Right lung (tissue), 10 donors: ENCODE data around the gene TBC1D9. TPM values are rescaled to one million over a fixed set of nuclear protein-coding genes. Genes with fewer than 3 reads are reported as not detected.
A peak's percentile ranks its signal among the peaks of the same experiment; 100 is the strongest.
"Not testable (repeated sequence)": the region's sequence is repeated elsewhere in the genome, so short reads cannot be mapped to it uniquely, and the experiment has no call there.

ENCODE experiments used
- DNase-seq, 2 donors: peaks; one replicate each; pipeline ENCODE4 v3.0.0-alpha.2; 2013
- long read RNA-seq, 8 donors: transcript quantifications; one replicate each; lab custom pipeline, GENCODE V29; 2026
- polyA plus RNA-seq, 5 donors: library from polyadenylated mRNA; unstranded; fragments of 120-200 nt; gene quantifications; one replicate each; pipeline versions ENCODE4 v1.2.1 to v1.2.3, GENCODE V29; 2013; ENCODE audit warnings: inconsistent platforms in 1 of 5, low replicate concordance in 1 of 5; ENCODE audit not compliant: insufficient read length in 5 of 5, insufficient read depth in 1 of 5

TBC1D9 gene
- polyA plus RNA-seq: 10 to 100 TPM; 22.4 to 33.8 (median 33.2) TPM
- long read RNA-seq, donor 1, full-length matches to known transcripts: 6 of 6 reads
- long read RNA-seq, donor 1, partial matches to known transcripts: 0 of 6 reads
- long read RNA-seq, donor 1, other reads (novel, unspliced or antisense): 0 of 6 reads
- long read RNA-seq, donor 2, full-length matches to known transcripts: 3 of 3 reads
- long read RNA-seq, donor 2, partial matches to known transcripts: 0 of 3 reads
- long read RNA-seq, donor 2, other reads (novel, unspliced or antisense): 0 of 3 reads
- long read RNA-seq, donor 3, full-length matches to known transcripts: 1 of 1 reads
- long read RNA-seq, donor 3, partial matches to known transcripts: 0 of 1 reads
- long read RNA-seq, donor 3, other reads (novel, unspliced or antisense): 0 of 1 reads
- long read RNA-seq, donor 4, full-length matches to known transcripts: 2 of 2 reads
- long read RNA-seq, donor 4, partial matches to known transcripts: 0 of 2 reads
- long read RNA-seq, donor 4, other reads (novel, unspliced or antisense): 0 of 2 reads
- long read RNA-seq, donor 5, partial matches to known transcripts: 0 of 1 reads
- long read RNA-seq, donor 5, other reads (novel, unspliced or antisense): 0 of 1 reads
- long read RNA-seq, donor 6, full-length matches to known transcripts: 2 of 2 reads
- long read RNA-seq, donor 6, partial matches to known transcripts: 0 of 2 reads
- long read RNA-seq, donor 6, other reads (novel, unspliced or antisense): 0 of 2 reads
- long read RNA-seq, donor 7: 0 reads
- long read RNA-seq, donor 8: 0 reads

- peak; percentile 89 to 91 for DNase-seq
Observed at GRCh38 chr4:140756319-140757231, at the start of gene TBC1D9. Gene TBC1D9 (minus strand): TSS chr4:140756385. CDS start chr4:140756045, 340 bp downstream.

DNA sequence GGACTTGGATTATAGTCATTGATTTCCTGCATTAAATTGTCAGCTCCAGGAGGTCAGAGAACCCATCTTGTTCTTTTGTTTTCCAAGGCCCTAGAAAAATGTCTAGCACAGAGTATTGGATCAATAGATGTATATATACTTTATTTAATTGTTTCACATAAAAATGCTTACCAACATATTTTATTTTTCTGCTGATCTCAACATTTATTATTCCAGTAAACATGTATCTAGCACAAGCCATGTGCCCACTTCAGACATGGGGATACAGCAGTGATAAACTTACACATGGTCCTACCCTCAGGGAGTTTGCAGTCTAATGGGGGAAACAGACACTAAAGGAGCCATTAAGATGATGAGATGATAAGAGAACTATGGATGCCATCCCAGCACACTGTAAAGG, 49.1 kb upstream of the TBC1D9 start:
- no peak for DNase-seq

GRCh38 chr4:140802591-140802990, 46.4 kb upstream of the TBC1D9 start:
- no peak for DNase-seq

DNA sequence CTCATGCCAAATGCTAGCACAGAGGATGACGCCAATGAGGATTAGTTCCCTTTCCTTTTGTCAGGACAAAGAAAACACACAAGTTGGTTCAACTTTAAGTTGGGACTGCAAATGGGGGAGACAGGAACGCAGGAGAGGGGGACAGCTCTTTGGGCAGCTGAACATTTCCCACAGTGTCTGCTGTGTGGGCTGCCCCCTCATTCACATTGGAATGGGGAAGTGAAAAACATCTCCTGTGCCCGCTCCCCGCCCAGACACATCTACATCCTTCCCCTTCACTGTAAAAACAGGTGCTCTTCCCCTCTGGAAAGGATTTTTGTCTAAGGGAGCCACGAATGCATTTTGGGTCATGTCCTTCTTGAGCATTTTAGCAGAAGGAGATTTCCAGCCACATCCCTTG, 44.5 kb upstream of the TBC1D9 start:
- DNase-seq: no peak

GRCh38 chr4:140799686-140800225, 43.6 kb upstream of the TBC1D9 start:
- no peak for DNase-seq

DNA sequence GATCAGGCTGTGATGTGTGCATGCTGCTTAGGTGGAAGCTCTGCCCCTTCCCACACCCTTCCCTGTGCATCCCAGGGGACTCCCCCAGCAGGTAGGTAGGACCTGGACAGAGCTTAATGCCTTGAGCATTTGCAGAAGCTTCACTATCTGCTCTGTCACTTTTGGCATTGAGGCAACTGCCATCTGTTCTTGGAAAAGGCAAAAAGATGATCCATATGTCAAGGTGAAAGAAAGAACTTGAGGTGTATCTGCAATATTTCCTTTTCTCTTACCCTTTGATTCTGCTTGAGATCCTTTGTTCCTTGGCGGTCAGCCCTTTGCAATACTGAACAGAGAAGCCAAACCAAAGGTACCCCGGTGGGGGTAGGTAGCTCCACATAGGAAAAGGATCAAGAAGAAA, 37.1 kb upstream of the TBC1D9 start:
- DNase-seq: no peak

- no peak for DNase-seq
Observed at GRCh38 chr4:140790765-140791164, 34.6 kb upstream of the TBC1D9 start.

- no peak for DNase-seq
Observed at GRCh38 chr4:140790171-140790570, 34.0 kb upstream of the TBC1D9 start.

DNA sequence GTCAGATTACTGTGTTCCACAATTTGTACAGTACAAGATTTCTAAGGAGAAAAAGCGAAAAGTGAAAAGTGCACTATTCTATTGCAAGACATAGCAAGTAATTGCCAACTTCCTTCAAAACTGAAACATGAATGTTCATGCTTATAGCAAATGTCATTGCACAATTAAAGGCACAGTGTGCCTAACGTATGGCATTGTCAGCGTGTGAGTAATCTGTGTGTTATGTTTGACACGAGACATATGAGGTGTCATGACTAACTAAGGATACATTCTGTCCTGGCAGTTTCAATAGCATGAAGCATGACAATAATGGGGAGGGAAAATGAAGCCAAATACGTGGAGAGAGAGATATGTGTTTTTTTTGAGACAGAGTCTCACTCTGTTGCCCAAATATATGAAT, 33.6 kb upstream of the TBC1D9 start:
- peak in 1 of 2 donors; percentile 42 for DNase-seq

DNA sequence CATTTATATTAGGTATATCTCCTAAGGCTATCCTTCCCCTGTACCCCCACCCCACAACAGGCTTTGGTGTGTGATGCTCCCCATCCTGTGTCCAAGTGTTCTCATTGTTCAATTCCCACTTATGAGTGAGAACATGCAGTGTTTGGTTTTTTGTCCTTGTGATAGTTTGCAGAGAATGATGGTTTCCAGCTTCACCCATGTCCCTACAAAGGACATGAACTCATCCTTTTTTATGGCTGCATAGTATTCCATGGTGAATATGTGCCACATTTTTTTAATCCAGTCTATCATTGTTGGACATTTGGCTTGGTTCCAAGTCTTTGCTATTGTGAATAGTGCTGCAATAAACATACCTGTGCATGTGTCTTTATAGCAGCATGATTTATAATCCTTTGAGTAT, 26.6 kb upstream of the TBC1D9 start:
- not testable (repeated sequence) for DNase-seq

DNA sequence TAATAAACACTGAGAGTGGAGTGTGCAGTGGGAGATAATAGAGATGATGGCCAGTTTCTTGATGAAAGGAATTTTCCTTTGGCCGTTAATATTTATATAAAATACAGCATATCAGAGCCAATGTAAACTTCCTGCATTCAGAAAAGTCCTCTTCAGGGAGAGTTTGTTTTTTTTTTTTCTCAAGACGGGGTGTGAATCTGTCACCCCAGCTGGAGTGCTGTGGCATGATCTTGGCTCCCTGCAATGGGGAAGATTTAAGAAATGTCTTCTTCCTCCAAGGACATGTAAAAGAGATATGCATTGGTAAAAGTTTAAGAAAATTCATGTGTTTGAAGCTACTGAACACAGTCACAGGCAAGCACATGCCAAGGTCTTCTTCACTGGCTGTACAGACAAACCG, 25.4 kb upstream of the TBC1D9 start:
- peak; percentile 9 to 34 for DNase-seq

DNA sequence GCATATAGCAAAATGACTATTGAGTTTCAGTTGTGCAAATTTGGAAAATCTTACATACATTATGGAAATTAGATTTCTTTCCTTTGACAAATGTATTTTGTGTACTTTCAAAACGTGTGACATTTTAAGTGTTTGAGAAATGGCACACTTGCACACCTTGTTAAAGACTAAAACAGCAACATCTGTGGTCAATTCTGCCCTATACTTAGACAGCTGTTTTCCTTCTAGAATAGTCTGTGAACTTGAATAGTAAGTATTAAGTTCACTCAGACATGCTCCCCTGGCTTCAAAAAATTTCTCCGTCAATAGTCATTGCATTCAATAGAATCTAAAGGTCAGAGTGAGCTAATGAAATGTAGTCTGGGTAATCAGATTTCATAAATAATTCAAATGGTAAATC, 21.7 kb upstream of the TBC1D9 start:
- no peak for DNase-seq

DNA sequence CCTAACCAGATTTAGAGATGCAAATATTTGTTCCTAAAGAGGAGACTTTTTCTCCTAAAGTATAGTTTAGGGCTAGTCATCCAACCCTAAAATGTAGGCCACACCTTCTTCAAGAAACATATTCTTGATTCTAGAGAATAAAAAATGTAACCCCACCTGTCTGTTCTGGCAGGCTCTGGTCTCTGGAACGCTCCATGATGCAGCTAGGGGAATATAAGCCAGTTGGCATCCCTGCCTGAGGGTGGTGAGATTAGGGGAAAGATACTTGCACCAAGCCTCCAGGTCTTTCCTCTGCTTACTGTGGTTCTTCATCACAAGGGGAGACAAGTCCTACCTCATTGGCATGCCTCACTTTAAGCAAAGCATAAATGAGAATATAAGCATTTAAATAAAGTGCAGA, 21.2 kb upstream of the TBC1D9 start:
- DNase-seq: no peak

GRCh38 chr4:140776556-140776955, 20.4 kb upstream of the TBC1D9 start:
- no peak for DNase-seq

GRCh38 chr4:140774956-140775355, 18.8 kb upstream of the TBC1D9 start:
- no peak for DNase-seq

GRCh38 chr4:140774510-140774909, 18.3 kb upstream of the TBC1D9 start:
- DNase-seq: no peak

GRCh38 chr4:140769209-140769608, 13.0 kb upstream of the TBC1D9 start:
- no peak for DNase-seq

DNA sequence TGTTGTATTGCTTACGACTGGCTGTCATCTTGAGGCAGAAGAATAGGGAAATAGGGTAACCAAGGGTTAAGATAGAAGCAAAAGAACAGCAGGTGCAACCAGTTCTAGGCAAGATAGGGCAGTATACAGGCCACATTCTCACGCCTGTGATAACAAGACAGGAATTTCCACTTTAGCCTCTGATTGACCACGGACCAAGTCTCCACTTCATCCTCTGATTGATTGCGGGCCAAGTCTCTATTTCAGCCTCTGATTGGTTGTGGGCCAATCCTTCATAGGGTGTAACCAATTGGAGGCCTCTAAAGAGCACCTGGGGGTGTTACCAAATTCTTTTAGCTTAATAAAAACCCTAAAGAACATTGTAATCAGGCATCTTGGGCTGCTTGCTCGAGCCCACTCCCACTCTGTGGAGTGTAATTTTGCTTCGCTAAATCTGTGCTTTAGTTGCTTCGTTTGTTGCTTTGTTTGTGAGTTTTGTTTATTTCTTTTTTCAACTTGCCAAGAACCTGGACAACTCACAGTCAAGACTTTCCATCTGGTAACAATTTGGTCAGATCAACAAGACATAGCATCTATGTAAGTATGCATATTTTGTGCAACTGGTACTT, 8.7 kb upstream of the TBC1D9 start:
- DNase-seq: no peak

DNA sequence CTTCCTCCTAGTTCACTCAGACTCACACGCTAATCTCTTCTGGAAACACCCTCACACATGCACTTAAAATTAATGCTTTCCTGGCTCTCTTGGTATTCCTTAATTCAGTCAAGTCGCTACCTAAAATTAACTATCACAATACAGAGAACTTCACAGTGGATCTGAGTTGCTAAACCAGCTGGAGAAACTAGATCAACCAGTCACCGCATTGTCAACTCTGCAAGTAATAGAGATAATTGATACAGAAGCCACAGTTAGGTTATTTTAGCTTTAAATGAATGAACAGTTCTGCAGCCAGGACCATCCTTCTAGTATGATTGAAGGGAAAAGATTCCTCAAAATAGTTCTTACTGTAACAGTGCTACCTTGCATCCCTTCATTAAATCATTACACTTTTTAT, 6.0 kb upstream of the TBC1D9 start:
- DNase-seq: no peak

GRCh38 chr4:140757232-140757630, 1.0 kb upstream of the TBC1D9 start:
- DNase-seq: no peak

DNA sequence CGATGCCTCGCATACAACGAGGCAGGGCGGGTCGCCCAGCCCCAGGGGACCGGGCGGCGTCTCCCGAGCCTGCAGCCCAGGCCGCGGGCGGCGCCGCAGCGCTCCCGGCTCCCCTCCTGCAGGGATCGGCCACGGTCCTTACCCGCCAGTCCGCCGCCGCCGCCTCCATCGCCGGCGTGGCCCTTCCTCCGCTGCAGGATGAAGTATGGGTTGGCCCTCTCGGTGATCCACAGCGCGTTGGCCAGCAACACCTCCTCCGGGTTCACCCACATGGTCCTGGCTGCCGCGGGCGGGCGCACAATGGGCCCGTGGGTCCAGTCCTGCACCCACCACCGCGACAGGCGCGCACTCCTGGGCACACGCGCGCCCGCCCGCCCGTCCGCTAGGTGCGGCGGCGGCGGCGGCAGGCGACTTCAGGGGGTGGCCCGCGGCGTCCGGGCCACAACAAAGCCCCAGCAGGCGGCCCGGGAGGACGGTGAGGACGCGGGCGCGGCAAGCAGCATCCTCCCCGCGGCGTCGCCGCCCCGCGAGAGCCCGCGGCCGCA, 339 bp downstream of the TBC1D9 start:
- peak; percentile 64 to 70 for DNase-seq
